ENCODE data around the gene CS.

Gene CS

DNA sequence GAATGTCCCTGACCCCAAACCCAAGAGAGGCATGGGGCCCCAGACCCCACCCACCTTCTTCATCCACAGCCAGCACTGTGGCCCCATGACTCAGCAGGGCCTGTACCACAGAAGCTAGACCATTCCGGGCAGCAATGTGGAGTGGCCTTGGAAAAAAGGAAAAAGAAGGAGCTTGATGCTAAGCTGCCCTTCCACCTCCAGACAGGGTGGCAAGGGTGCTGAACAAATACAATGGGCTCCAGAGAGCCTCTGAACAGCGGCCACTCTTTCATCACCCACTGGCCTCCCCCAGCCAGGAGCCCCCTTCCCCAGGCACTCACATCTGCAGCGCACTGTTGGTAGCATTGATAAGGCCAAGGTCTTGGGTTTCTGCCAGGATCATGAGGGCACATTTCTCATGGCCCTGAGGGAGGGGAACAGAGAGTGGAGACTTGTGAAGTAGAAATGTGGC is 56.4 kb downstream of the CS start:
- DNase-seq = no peak

DNA sequence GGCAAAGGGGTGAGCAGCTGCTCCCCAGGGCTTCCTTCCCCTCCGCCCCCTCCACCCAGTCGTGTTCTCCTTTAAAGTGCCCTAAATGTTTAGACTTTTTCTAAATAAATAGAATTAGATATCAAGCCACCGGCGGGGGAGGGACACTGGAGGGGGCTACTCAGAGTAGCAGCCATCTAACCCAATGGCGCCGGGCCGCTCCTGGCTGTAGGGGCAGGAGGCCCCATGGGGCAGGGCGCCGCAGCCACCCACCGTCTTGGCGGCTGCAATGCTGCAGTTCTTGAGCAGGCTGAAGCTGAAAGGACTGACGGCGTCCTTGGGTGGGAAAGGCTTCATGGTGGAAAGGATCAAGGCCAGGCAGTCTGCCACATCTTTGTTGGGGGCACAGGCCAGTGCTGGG is 57.1 kb downstream of the CS start:
- DNase-seq = no peak

DNA sequence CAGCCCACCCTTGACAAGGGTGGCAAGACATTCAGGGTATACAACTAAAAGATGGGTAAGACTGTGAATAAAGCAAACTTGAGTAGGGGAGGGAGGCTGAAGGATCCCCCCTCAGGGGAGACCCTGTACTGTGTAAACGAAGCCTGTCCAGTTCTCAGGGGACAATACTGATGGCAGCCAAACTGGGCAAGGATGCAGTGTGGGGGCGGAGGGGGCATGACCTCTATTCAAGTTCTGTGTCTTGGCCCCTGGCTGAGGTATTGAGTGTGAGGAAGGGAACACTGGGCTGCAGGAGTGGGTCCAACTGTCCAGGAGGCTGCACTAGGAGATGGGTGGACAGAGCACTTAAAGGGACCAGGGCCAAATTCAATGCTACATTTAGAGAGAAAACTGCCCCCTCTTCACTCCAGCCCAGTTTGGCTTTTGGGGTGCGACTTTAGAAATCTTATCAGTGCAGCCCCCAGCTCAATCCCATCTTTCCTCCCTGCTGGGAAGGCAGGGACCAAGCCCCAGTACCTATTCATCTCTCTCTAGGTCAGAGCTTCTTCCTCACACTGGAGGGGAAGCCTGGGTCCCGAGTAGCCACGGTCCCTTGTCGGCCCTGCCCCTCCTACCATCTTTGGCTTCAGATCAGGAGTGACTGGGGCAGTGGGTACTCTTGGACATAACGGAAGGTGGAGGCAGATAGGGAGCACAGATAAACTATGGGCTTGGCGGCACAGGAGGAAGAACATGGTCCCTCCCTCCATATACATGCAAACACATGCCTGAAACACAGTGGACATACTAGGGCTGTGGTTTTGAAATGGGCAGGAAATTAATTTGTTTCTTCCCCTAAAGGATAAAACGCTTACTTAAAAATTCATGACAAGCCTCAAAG is 58.5 kb downstream of the CS start:
- DNase-seq = no peak

DNA sequence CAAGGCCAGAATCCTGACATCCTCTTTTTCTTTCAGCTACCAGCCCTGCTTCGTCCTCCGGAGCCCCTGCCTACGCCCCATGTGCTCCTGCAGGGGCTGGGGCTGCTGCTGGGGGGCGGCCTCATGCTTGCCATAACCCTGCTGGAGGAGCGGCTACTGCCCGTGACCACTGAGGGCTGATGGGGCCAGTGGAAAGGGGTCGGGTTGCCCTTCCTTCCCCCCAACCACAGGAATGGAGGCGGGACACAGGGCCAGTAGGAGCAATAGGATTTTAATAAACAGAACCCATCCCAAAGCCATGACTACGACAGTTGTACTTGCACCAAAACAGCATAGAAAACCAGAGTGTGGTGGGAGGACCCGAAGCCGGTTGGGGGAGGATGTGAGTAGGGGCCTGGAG is 62.6 kb downstream of the CS start:
- DNase-seq = no peak

DNA sequence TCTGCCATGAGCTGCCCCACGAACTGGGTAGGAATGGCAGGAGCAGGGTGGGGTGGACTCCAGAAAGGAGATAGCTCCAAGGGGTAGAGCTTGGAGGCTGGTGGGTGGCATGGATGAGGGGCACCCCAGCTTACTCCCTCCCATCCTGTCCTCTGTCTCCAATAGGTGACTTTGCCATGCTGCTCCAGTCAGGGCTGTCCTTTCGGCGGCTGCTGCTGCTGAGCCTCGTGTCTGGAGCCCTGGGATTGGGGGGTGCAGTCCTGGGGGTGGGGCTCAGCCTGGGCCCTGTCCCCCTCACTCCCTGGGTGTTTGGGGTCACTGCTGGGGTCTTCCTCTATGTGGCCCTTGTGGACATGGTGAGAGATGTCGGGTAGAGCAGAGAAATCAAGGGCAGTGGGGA is 63.1 kb downstream of the CS start:
- DNase-seq = no peak

DNA sequence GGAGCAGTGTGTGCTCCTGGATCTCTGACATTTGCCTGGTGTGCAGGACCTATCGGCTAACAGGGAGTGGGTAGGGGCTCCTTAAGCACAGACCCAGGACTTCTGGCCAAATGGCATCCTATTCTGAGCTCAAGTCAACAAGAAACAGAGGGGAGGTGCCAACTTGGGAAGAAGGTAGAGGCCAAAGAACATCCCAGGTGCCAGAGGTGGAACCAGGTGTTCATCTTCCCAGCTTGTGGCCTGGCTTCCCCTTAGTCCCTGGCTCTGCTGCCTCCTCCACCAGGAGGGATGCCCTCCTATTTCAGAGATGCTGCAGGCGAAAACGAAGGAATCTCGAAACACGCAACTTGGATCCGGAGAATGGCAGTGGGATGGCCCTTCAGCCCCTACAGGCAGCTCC is 64.0 kb downstream of the CS start:
- no peak for DNase-seq

DNA sequence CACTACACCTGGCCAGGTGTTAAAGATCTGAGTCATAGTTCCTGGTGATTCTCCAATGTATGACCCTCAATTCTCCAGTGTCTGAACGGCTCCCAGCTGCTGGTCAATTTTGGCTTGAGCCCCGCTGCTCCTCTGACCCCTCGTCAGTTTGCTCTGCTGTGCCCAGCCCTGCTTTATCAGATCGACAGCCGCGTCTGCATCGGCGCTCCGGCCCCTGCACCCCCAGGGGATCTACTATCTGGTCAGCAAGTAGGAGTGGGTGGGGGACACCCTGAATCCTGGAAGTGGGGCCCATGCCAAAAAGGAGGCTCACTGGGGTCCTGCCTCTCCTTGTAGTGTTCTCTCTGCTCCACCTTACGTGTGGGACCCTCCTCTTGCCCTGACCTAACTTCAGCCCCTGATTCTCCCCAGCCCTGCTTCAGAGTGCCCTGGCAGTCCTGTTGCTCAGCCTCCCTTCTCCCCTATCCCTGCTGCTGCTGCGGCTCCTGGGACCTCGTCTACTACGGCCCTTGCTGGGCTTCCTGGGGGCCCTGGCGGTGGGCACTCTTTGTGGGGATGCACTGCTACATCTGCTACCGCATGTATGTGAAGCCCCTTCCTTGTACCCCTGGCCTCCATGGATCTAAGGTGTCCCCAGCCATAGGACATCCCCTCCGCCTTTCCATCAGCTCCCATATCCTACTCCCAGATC is 65.2 kb downstream of the CS start:
- DNase-seq = no peak

DNA sequence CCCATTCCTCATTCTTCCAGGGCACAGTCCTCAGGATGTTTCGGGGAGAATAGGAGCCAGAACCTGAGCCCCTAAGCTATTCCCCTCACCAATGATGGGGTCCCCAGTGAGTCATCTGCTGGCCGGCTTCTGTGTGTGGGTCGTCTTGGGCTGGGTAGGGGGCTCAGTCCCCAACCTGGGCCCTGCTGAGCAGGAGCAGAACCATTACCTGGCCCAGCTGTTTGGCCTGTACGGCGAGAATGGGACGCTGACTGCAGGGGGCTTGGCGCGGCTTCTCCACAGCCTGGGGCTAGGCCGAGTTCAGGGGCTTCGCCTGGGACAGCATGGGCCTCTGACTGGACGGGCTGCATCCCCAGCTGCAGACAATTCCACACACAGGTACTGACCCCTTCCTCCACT is 68.9 kb downstream of the CS start:
- DNase-seq = no peak

DNA sequence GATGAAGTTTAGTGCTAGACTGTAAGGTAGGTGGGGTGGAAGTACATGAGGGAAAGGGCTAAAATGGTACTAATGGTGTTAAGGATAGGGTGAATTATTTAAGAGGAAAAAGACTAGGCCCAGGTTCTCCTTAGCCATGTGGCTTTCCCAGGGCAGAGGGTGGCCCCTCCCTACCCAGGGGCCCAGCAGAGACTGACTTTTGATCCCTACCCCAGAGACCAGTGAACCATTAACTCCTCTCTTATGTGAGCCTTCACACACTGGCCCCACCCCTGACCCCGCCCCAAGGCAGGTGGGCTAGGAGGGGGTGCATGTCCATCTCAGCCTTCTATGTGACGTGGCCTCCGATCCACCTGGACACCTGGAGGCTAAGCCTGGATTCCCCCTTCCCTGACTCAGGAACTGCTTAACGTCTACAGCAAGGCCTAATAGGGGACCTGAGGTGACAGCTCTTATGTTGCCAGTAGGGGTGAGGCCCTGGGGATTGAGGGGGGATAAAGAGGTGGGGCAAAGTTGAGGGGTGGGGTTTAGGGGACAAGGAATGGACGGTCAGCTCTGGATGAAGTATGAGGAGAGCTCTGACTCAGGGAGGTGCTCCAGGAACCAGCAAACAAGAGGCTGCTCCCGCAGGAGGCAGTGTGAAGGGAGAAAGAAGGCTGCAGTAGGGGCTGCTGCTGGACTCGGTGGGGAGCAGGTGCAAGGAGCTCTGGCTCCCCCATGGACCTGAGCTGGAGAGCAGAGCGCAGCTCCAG is 69.5 kb downstream of the CS start:
- DNase-seq = no peak

DNA sequence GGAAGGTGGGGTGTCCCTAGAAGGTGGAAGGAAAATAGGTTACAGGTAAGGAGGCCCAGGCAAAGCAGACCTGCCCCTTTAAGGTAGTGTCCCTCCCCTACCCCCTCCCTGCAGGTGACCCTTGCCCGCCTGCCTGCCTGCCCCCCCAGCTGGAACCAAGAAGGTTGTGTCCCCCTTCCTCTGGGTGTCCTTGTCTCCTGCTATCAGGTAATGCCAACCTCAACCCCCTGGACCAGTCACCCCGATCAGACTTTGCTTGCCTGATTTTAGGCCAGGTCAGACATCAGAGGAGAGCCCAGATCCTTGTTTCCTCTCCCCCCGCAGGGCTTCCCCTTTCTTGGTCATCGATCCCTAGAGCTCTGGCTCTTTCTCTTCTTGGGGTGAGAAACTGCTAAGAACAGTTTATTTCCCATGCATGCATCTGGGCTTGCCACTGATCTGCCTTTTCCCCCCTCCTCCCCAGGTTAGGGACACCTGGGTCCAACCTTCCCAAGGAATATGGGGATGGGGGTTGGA is 70.2 kb downstream of the CS start, which contains the start of gene SLC39A5:
SLC39A5 (plus strand) TSS at position 136 of the 516 bp plus-strand sequence. CDS start 1,224 bp downstream, outside the sequence.
- DNase-seq = peak; percentile 19

DNA sequence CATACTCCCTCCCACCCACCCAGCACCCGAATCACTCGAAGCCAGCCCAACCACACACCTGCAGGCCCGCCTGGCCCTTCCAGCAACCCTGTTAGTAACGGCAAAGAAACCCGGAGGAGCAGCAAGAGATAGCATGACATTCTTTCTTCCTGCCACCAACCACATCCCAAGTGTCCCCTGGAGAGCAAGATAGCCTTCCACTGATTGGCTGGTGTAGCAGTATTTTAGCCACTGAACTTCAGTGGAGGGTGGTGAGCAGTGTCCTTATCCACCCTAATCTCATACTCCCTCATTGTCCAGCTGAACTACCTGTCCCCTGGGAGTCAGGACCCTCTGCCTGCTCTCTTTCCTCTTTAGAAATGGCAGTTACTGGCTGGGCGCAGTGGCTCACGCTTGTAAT is 71.0 kb downstream of the CS start:
- DNase-seq = no peak

DNA sequence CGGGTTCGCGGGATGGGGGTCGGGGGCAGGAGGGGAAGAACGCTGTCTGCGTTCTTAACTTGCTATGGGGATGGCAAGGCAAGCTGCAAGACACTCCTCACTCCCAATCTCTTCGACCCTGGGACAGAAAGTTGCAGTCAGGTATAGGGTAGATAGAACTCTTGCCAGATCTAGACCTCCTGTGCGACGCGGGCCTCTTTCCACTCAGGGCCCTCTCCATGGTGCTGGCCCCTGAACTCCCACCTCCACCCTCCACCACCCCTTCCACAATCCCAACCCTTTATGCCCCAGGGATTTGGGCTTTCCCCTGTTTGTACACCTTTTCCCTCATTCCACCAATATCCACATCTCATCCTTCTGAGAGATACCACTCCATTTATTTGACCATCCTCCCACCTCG is 75.2 kb downstream of the CS start:
- DNase-seq = no peak

DNA sequence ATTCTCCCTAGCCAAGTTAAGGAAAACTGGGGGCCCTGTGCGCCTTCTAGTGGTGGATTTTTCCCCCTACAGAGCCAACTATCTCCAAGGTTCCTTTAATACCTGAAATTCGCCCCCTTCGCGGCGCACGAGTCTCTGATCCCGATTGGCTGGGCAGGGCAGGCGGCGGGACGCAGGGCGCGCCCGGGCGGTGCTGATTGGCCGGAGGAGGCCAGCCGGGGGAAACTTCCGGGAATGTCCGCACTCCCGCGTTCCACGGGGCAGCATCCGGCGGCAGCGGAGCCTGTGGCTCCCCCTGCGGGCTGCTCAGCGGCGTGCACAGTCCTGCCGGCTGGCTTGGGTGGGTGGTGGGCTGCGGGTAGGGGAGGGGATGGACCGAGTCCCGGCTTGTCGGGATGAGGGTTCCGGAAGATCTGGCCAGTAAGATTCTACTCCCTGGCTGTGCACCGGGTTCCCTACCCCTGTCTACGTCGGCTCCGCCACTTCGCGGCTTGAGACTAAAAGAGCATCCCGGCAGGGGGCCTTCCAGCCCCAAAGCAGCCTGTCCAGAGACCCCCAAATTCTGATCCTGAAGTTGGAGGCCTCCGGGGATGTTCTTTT is 75.9 kb downstream of the CS start, which contains the start of gene NABP2:
NABP2 (plus strand) TSS at position 241 of the 600 bp plus-strand sequence. CDS start 515 bp downstream, outside the sequence.
- DNase-seq = peak; percentile 96

DNA sequence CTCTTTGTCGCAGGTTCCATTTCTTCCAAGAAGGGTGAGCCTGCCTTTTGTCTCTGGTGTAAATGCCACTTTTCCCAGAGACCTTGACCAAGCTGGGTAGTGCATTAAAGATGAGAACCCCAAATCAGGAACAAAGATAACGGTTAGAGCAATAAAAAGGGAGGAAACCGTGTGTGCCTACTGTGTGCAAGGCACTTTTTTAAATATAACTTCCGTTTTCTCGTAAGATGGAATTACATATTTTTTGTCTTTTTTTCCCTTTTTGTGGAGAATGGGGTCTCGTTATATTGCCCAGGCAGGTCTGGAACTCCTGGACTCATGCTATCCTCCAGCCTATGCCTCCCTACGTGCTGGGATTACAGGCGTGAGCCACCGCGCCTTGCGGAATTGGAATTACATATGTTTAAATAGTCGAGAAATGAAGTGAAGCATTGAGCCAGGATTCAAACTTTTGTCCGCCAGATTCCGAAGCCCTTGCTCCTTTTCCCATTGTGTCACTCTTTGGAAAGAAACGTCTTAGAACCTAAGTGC is 76.5 kb downstream of the CS start:
- no peak for DNase-seq

DNA sequence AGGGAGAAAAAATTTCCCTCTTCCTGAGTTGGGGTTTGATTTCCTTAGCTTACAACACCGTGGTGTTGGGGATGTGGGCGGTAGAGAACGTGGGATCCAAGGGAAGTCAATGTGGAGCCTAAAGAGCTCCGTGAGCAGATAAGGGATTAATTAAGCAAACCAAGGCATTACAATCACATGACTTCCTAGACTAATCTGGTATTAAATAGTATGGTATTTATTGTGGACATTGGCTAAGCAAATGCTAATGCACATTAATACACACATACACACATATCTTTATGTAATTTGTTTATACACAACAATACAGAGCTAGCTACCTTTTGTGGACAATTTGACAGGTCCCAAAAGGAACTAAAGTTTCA is 77.6 kb downstream of the CS start:
- DNase-seq = no peak

DNA sequence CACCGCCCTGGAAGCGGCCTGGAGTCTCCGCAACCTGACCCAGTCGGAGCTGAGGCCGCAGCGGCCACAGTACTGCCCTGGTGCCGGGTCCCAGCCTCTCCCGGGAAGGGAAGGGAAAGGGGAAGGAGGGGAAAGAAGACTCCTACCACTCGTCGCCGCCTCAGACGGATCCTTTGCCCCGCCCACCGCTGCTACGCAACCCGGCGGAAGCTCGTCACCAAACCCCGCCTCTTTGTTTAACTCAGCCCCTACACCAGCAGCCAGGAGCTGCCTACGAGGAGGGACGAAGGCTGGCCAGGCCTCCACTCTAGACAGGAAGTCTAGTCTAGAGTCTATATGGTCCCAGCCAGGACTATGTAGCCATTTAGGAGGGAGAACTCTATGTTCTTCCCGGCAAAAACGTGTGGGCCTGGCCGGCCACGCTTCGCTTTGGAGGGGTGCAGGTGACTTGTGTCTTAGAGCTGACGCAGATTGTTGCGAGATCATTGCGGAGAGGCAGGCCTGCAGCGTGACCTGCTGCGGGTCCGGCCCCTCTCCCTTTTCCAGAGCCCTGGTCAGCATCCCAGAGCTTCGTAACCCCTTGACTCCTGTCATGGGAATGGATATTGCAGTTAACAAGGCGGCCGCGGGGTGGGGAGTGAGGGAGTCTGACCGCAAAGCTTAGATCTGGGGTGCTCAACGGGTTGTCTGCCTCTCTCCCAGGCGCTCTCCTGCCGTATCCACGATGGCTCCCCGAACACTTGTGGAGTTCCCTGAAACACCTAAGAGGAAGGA is 78.2 kb downstream of the CS start, which contains the start of gene RNF41:
RNF41 (minus strand) TSS at position 166 of the 774 bp plus-strand sequence. CDS start 7,875 bp downstream, outside the sequence.
- DNase-seq = peak; percentile 97
